Stimulated activated CD8-positive, alpha-beta memory T cell treated with anti-CD3 and anti-CD28 coated beads, Interleukin-7, amount 100 ng/mL, for 1 hour (primary cell): ENCODE measurements around the gene CYTL1.

ENCODE experiments used
- DNase-seq, 2 donors: peaks; one replicate each; pipeline ENCODE4 v3.0.0-alpha.2; 2020; ENCODE audit warnings: low read depth in 2 of 2

CYTL1 gene

DNA sequence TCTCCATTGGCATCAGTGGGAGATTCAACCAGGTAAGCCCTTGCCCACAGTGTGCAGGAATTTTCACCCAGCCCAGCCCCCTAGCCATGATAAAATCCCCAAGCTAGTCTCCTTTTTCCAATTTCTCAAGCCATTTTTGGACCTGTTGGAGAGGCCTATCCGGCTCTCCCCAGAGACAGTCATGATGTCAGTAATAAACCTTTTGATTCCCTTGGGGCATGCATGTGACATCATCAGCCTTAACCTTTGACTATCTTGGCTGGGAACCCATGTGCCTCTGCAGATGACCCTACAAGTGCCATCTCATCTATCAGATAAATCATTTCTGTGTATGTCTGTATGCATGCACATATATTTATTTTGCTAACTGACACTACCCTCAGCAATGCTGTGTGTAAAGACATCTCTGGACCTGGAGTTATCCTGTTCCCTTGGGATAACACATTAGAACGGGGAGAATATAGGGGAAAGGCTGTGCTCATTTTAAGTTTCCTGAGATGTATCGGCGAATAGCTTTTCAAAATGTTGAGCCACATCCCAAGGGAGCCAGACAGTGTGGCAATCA, 51.0 kb downstream of the CYTL1 start:
- no peak for DNase-seq
